ENCODE results near the gene JAKMIP3.

Gene JAKMIP3

DNA sequence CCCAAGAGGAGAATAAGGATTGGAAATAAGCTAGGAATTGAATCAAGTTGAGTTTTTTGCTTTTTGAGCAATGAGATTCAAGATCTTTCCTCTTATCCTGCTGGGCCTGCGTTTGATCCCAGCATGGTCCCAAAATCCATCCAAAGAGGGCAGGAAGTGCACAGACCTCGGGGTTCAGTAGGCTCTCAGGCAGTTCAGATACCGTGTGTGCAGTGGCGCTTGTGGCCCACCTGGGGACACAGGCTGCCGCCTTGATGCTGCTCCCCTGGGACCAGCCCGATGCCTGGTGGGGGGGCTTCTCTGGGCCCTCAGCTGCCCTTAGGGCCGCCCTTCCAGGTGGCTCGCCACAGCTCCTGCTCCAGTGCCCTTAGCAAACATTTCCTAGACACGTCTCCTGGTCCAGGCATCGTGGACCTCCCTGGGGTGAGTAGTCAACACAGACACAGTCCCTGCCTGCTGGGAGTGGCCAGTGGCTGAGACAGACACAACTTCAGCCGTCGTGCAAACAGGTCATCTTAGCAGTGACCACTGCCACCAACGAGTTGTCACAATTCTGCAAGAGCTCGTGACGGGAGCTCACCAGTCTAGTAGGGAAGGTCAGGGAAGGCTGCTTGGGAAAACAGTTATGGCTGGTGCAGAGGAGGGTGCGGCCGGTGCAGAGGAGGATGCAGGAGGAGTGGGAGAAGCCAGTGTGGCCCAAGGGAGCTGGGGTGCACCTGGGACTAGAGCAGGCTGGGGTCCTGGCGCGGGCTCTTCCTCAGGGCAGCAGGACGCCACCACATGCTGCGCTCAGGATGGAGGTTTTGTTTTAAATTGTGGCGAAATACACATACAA, 21.7 kb upstream of the JAKMIP3 start:
- no peak for DNase-seq (ENCODE audit: low read depth in 2 of 2)

DNA sequence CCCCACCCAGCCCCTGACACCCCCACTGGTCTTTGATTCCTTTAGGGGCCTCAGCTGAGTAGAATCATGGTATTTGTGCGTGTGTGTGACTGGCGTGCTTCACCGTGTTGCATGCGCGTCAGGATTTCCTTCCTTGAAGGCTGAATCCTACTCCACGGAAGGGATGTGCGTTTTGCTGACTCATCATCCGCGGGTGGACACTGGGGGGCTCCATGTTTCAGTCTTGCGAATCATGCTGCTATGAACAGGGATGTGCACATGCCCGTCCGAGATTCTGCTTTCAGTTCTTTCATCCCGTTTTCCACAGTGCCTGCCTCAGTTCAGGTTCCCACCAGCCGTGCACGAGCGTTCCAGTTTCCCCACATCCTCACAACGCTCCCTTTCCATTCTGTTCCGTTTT, 20.9 kb upstream of the JAKMIP3 start:
- DNase-seq (ENCODE audit: low read depth in 2 of 2), result no peak

DNA sequence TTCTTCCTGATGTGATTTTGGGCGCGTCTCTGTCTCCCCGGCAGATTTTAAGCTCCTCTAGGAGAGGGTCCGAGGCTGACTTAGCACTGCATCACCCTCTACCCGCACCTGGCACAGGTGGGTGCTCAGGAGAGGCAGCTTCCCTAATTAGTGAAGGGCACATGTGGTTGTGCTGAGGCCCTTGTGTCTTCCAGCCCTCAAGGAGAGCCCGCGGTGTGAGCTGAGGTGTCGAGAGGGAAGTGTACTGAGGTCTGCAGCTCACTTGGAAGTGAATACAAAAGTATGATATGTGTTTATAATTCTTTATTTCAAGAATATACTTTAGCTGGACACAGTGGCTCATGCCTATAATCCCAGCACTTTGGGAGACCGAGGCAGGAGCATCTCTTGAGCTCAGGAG, 20.4 kb upstream of the JAKMIP3 start:
- DNase-seq (ENCODE audit: low read depth in 2 of 2), result no peak

DNA sequence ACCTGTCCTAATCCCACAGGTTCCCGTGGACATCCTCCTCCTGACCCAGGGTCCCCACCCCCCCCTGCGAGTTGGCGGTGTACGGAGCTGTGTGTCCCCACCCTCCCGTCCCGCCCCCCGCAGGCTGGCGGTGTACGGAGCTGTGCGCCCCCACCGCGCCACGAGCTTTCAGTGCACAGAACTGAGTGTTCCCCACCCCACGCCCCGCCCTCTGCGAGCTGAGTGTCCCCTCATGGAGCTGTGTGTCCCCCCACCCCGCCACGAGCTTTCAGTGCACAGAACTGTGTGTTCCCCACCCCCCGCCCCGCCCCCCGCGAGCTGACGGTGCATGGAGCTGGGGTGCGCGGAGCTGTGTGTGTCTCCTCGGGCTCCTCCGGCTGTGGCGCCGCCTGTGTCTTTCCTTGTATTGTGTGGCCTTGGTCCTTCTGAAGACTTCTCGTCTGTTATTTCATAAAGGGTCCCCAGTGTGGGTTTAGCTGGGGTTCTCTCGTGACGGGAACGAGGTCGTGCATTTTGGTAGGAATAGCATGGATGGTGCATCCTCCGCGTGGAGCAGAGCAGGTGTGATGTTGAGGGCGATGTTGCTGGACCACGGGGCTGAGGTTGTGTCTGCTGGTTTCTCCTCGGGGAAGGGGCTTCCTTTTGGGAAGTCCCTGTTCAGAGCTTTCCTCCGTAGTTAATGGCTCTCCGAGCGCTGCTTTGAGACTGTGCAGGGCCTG, 18.0 kb upstream of the JAKMIP3 start:
- DNase-seq (ENCODE audit: low read depth in 2 of 2), result no peak

DNA sequence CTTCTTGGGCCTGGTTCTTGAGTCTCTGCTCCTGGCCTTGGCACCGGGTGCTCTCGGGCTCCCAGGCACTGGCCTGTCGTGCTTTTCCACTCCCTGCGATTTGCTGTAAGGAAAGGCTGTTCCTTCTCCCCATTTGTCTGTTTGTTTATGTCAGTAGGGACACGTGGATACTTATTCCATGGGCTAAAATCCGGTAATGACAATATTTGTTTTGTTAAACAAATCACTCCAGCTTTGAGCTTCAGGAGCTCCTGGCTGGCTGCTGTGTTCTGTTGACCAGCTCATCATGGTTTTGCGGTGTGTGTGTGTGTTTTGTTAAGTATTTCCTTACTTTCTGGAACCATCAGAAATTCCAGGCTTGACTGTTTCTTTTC, 17.5 kb upstream of the JAKMIP3 start:
- no peak for DNase-seq (ENCODE audit: low read depth in 2 of 2)

DNA sequence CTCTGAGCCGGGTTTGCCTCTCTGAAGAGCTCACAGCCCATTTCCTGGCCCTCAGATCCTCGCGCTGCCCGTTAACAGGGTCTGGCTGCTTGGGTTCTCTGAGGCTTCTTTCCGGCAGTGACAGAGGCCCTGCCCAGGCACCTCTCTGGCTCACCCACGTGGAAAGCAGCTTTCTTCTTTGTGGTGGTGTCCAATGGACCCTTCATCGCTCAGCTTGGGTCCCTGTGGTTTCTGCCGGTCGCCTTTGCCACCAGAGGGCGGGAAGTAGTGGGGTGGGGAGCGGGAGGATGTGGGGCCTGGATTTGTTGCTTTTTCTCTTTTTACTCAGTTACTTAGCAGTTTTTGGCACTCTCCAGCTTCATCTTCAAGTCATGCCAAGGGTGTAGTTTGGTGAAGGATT, 15.6 kb upstream of the JAKMIP3 start:
- DNase-seq (ENCODE audit: low read depth in 2 of 2), result no peak

DNA sequence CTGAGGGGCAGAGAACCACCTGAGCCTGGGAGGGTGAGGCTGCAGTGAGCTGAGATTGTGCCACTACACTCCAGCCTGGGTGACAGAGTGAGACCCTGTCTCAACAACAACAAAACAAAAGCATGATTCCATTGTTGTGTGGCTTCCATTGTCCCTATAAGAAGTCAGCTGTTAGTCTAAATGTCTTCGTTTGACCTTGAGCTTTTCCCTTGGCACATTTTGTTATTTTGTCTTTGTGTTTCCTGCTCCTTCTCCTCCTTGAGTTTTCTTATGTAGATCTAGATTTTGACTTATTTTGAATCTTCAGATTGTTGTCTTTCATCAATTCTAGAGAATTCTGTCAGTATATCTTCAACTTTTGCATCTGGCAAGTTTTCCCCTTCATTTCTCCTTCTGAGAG, 13.6 kb upstream of the JAKMIP3 start:
- DNase-seq (ENCODE audit: low read depth in 2 of 2), result no peak

DNA sequence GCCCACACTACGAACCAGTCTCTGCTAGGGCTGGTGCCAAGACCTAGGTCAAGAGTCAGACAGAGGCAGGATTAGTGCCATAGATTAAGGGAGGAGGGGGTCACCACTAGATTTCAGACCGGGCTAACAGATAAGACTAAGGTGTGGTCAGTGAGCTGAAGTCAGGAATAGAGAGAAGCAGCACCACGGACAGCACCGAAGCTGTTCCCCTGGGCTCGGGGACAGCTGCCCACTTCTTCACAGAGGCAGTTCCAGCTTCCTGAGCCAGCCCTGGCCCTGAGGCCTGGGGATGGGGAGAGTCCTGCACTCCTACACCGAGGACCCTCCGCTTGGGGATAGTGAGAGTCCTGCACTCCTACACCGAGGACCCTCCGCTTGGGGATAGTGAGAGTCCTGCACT, 11.2 kb upstream of the JAKMIP3 start:
- DNase-seq (ENCODE audit: low read depth in 2 of 2), result no peak

DNA sequence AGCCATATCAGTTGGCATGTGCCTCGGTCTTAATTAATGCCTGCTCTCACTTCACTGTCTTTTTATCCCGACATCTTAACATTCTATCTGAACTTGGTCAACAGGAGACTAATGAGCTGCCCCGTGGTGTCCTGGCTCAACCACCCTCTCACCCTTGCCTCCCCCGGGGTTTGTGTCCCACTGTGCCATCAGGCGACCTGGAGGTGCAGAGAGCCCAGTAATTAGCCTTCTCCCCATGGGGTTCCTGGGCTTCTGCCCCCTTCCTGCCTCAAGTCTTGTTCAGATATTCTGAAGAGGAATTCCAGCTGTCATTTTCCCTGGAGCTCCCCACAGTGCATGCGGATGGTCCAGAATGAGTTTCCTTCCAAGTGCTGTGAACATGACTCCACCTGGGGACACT, 10.1 kb upstream of the JAKMIP3 start:
- DNase-seq (ENCODE audit: low read depth in 2 of 2), result no peak

DNA sequence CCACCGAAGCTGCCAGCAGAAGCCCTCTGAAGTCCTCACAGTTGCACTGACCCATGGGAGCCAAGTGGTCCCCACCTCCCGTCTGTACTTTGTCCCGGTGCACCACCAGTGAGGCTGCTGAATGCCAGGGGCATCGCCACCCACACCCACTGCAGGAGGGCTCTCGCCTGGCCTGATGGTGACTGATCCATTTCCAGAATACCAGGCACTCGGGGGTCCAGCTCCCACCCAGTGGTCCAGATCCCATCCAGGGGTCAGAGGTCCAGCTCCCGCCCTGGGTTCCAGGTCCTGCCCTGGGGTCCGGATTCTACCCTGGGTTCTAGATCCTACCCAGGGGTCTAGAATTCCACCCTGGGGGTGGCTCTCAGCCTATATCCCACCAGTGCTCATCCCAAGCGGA, 9.1 kb upstream of the JAKMIP3 start:
- DNase-seq (ENCODE audit: low read depth in 2 of 2), result no peak

DNA sequence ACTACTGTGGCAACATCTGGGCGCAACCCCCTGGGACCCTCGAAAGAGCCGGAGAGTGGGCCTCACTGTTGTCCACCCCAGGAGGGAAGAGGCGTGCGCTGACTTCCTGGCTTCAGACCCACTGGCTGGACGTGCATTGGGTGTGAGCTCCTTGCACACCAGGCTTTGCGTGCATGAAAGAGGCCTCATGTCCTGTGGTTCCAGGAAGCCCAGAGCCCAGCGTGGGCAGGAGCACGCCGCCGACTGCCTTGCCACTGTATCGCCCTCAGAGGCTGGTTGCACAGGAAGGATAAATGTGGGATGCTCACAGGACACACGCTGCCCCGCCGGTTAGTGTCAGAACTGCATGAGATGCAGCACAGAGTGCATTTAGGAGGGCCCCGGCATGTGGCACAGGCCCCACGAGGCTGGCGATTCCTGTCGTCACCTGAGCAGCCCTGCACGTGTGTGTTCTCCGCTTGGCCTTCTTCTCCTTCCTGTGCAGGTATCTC, 8.5 kb upstream of the JAKMIP3 start:
- no peak for DNase-seq (ENCODE audit: low read depth in 2 of 2)

DNA sequence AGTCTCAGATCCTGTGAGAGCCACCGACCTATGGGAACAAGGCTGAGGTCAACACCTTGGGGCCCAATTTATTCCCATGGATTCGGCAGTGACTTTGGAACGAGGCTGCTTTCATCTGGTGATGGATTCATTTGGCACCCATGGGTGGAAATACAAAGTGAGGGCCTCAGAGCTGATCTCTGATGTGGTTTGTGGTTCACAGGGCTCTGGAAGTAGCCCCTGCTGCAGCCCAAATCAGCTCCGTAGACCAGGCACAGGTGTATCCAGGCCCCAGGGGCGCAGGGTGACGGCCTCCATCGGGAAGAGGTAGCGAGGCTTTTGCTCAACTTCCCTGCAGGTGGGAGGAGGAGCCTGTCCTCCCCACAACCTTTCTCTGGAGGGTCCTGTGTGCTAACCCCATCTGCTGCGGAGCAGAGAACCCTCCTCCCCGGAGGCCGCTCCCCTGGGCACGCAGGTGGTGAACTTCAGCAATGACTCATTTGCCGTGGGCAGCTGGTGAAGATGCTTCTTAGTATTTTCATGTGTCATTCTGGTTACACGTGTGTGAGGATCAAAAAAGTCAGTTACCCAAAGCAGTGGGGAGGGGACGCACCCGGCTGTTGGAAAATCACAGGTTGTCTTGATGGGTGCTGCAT, 7.5 kb upstream of the JAKMIP3 start:
- no peak for DNase-seq (ENCODE audit: low read depth in 2 of 2)

DNA sequence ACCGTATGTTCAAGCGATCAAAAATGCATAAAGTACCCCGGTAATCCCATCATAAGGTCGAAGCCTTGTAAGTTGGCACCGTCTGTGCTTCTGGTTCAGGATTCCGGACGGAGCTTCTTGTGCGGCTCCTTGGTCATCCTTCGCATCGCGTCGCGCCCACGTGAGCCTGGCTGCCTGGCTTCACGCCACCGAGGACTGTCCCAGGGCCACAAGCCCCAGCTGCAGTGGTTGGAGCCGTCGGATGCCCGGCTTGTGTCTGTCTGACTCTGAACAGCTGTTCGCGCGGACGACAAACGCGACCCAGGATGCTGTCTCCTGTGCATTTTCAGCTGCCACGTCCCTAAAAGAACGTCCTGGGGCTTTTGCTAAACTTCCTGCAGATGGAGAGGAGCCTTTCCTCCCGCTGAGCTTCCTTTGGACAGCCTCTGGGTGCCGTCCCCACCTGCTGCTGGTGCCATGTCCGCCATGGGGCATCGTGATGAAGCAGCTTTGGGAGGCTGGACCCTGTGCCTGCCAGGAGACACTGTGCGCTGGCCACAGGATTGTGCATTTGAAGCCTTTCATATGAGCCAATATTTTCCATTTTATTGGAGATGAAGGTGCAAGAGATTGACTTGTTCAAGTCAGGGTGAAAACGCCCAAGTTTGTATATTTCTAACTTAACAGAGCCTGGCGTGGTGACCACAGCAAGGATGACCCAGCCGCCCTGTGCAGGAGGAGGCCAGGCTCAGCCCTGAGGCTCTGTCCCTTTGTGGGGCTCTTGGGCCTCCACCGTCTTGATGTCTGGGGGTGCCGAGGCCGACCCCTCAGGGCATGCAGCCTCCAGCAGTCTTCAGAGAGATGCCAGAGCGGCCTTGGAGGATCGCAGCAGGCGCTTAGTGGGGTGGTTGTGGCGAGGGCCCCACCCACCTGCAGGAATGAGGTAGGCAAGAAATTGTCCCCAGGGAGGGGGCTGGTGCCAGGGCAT, 6.7 kb upstream of the JAKMIP3 start:
- no peak for DNase-seq (ENCODE audit: low read depth in 2 of 2)

DNA sequence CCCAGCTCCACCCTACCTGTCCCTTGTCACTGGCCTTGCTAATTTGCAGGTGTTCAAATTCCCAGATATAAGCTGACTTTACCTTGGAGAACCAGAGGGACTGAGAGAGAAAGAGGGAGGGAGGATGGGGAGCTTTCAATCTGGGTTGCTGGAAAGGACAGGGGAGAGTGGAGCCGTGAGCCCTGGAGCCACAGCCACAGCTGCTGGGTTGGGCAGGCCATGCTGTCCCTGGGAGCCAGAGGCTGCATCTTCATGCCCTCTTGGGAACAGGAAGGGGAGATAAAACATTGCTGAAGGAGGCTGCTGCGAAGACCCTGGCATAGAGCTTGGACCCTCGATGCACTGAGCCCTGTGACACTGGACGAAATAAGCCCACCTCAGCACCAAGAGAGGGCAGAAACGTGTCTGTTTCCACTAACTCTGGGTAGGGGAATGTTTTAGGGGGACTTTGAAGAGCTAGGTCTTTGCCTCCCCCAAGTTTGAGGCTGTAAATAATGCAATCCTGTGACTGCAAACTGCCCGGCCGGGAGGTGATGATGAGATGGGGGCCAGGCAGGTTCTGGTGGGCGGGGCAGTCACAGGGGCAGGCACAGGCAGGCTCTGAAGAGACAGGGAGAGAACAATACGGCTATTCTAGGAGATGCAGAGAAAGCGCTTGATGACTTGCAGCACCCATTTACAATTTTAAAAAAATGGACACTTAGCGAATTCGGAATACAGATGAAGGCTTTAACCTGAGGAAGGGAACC, 5.8 kb upstream of the JAKMIP3 start:
- DNase-seq (ENCODE audit: low read depth in 2 of 2), result no peak

DNA sequence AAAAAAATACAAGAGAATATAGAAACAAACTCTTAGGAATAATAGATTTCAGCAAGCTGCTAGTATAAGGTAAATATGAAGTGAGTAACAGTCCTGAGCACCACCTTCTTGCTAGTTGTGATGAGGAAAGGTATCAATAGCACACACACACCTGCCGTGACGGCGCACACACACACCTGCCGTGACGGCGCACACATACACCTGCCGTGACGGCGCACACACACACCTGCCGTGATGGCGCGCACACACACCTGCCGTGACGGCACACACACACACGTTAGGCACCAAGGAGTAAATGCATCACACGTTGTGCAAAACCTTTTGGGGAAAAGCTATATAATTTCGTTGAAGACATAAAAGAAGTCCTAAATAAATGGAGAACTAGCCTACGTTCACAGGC, 4.7 kb upstream of the JAKMIP3 start:
- no peak for DNase-seq (ENCODE audit: low read depth in 2 of 2)

DNA sequence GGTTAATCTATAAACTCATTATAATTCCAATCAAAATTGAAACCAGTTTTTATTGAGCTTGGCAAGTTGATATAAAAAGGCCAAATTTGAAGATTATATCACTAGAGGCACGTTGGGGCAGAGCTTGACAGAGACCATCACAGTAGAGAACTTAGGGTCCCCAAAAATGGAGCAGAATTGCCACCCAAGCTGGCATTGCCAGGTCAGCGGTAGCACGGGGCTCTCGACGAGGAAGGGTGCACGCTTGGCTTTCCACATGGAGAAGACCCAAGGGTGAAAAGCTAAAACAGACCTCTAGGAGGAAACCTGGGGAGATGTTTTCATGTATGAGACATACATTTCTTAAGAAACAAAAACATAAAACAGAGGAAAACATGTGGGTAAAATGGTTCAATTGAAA, 4.3 kb upstream of the JAKMIP3 start:
- no peak for DNase-seq (ENCODE audit: low read depth in 2 of 2)

DNA sequence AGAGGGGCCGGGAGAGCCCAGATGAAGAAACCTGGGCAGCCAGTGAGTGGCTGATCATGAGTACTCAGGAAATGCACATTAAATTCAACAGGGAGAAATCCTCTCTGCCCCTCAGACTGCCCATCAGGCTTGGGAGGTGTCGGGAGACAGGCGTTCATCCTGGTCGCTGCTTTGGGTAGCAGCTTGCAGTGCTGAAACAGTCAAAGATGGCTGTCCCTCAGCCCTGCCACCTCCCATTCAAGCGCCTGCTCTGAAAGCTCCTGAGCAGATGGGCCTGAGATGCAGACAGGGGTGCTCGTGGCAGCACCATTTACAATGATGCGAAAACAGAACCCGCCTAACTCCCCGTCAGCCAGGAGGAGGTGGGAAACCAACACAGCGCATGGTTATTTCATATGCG, 3.6 kb upstream of the JAKMIP3 start:
- DNase-seq (ENCODE audit: low read depth in 2 of 2), result no peak

DNA sequence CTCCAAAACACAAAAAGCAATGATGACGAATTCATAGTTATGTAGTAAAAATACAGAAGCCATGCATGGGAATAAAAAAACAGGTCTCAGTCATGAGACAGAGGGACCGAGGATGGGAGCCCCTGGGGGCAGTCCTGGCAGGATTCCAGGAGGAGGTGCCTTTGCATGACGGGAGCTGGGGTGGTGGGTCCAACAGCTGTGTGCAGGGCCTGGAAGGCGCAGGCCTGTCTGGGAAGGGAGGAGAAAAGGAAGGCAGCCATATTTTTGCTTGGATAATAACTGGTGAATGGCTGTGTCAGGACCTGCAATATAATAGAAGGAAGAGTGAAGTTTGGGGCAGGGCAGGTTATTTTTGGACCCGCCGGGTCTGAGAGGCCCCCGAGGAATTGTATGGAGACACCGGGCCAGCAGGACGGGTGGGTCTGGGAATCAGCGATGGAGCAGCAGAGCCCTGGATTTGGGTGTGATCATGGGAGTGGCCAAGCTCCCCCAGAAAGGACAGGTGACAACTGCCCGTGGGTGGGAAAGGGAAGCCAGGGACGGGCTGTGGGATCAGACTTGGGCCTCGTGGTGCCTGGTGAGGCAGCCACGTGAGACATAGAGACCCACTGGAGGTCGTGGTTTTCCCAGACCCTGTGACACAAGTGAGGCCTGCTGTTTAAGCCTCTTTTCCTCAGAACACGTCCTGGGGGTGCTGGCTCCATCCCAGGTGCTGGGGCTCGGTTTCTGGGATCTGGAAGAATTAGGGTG, 2.9 kb upstream of the JAKMIP3 start:
- DNase-seq (ENCODE audit: low read depth in 2 of 2), result no peak

DNA sequence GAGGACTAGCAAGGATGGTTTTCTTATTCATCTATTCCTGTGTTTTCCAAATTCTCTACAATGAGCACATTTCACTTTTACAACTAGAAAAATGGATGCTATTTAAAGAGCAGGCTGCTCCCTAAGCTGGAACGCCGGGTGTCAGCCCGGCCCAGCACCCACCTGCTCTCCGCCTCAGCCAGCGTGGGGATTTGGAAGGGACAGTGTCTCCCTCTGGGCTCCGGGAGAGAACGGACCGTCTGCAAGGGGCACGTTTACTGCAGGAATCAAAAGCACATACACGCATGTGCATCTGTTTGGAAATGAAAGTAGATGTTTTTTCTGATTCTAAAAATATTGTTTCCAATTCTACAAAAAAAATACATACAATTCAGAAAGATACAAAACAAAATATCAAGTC, 2.3 kb upstream of the JAKMIP3 start:
- no peak for DNase-seq (ENCODE audit: low read depth in 2 of 2)

DNA sequence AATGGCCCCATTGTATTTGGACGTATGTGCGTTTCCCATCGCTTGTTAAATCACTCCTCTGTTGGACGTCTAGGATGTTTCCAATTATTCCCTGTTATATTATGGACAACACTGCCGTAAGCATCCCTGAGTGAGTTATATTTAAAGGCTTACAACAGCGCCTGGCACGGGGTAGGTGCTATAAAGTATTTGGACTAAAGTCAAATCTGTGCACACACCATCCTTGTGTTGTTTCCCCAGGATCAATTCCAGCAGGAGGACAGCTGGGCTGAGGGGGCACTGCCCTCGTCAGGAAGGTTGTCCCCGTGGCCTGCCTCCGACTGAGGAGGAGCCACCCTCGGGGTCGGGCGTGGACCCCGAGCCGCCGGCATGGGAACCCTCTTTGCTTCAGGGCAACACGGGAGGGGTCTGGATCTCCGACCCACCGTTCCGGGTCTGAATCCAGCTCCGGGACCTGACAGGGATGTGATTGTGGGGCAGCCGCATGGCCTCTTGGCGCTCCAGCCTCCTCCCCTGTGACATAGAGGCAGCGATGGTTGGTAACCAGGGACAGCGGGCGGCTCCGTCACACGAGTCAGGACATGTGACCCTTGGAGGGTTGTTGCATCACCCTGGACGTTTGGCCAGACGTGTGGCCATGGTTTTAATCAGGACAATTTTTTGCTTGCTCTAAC, 1.5 kb upstream of the JAKMIP3 start:
- DNase-seq (ENCODE audit: low read depth in 2 of 2), result no peak

All from fibroblast of skin of left biceps (primary cell).